GM21619 (cell line): ENCODE measurements around the gene MUC5AC.
"Not testable (repeated sequence)": the region's sequence is repeated elsewhere in the genome, so short reads cannot be mapped to it uniquely, and the experiment has no call there.

Source experiments
- ATAC-seq: cut with Tn5 transposase; IDR thresholded peaks from one replicate; pipeline ENCODE4 v1.9.1; 2021; ENCODE audit not compliant: unreplicated experiment

Gene MUC5AC, protein sequence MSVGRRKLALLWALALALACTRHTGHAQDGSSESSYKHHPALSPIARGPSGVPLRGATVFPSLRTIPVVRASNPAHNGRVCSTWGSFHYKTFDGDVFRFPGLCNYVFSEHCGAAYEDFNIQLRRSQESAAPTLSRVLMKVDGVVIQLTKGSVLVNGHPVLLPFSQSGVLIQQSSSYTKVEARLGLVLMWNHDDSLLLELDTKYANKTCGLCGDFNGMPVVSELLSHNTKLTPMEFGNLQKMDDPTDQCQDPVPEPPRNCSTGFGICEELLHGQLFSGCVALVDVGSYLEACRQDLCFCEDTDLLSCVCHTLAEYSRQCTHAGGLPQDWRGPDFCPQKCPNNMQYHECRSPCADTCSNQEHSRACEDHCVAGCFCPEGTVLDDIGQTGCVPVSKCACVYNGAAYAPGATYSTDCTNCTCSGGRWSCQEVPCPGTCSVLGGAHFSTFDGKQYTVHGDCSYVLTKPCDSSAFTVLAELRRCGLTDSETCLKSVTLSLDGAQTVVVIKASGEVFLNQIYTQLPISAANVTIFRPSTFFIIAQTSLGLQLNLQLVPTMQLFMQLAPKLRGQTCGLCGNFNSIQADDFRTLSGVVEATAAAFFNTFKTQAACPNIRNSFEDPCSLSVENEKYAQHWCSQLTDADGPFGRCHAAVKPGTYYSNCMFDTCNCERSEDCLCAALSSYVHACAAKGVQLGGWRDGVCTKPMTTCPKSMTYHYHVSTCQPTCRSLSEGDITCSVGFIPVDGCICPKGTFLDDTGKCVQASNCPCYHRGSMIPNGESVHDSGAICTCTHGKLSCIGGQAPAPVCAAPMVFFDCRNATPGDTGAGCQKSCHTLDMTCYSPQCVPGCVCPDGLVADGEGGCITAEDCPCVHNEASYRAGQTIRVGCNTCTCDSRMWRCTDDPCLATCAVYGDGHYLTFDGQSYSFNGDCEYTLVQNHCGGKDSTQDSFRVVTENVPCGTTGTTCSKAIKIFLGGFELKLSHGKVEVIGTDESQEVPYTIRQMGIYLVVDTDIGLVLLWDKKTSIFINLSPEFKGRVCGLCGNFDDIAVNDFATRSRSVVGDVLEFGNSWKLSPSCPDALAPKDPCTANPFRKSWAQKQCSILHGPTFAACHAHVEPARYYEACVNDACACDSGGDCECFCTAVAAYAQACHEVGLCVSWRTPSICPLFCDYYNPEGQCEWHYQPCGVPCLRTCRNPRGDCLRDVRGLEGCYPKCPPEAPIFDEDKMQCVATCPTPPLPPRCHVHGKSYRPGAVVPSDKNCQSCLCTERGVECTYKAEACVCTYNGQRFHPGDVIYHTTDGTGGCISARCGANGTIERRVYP (N-terminal part only)

GRCh38 chr11:1157645-1158591, at the start of gene MUC5AC:
Gene MUC5AC, plus strand, starts transcription at chr11:1157953. Its CDS starts 47 bp downstream, at chr11:1158000.
- no peak for ATAC-seq

DNA sequence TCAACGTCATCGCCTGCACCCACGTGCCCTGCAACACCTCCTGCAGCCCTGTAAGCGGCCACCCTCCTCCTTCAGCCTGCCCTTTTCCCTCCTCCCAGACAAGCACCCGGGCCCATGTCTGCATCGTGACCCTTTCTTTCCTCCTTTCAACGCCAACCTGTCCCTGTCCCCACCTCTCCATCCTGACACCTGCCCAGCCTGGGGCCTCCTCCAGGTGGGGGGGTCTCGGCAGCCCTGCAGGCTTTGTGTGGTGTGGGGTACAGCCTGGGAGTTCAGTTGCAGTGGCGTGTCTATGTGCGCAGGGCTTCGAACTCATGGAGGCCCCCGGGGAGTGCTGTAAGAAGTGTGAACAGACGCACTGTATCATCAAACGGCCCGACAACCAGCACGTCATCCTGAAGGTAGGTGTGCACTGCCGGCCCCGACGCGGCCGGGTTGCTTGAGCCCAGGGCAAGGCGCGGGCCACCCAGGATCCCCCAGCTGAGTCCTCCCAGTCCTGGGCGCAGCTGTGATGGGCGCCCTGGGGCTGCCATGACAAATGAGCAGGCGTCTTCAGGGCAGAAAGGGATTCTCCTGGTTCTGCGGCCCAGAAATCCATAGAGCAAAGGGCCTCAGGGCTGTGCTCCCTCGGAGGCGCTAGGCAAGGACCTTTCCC, 49.4 kb upstream of the MUC5AC start:
- ATAC-seq = no peak

GRCh38 chr11:1109101-1109917, 48.4 kb upstream of the MUC5AC start:
- ATAC-seq = no peak

GRCh38 chr11:1109918-1110705, 47.6 kb upstream of the MUC5AC start:
- ATAC-seq = no peak

DNA sequence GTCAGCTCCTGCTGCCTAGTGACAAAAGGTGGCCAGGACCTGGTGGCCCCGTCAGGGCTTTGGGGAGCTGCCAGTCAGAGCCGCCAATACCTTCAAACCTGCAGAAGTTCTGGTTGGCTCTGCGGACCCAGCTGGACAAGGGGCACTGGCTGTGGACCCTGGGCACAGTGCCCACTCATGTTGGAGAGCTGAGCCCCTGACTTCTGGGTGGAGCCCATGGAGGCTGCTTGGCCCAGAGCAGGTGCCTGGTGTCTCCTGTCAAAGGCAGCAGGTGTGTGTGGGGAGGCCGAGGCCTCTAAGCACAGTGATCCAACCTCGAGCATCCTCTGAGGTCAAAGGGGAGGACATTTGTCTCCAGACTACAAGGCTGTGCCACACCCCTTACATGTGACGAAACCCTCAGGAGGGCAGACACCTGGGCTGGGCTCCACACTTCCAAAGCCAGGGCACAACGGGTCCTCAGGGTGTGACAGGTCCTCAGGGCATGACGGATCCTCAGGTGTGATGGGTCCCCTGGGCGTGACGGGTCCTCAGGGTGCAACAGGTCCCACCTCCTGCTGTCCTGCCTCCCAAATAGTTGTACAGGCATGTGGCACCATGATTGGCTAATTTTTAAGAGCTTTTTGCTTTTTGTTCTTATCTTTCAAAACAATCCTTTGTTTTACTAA, 46.1 kb upstream of the MUC5AC start:
- no peak for ATAC-seq

DNA sequence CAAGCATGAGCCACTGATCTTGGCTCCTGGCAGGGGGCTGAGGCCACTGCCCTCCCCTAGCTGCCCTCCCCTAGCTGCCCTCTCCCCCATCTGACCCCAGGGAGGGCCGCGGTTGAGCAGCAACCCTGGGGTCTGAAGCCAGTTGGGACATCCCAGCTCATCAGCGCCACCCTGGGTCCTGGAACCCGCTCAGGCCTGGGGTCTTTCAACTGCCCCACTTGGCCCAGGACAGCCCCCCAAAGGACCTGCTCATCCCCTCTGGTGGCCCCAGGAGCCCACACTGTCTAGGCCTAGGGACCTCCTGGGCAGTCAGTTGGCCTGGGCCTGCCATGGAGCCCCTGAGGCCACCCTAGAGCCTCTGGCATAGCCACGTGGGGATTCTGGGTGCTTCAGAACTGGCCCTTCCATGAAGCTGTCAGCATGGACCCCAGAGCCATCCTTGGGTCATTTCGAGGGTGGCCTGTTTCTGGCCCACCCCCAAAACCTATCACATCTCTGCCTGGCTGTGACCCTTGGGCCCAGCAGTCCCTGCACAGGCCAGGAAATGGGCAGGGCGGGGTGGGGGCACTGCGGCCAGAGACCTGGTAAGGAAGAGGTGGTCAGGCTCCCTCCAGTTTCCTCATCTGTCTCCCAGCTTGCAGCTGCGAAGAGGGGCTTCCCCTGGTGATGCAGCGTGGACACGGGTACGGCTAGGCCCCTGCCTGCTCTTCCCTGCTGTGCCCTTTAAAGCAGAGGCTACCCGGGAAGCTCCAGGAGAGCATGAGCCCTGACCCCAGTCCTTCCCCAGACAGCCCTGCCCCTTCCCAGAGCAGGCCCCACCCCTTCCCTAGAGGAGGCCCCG, 45.2 kb upstream of the MUC5AC start:
- ATAC-seq = no peak

DNA sequence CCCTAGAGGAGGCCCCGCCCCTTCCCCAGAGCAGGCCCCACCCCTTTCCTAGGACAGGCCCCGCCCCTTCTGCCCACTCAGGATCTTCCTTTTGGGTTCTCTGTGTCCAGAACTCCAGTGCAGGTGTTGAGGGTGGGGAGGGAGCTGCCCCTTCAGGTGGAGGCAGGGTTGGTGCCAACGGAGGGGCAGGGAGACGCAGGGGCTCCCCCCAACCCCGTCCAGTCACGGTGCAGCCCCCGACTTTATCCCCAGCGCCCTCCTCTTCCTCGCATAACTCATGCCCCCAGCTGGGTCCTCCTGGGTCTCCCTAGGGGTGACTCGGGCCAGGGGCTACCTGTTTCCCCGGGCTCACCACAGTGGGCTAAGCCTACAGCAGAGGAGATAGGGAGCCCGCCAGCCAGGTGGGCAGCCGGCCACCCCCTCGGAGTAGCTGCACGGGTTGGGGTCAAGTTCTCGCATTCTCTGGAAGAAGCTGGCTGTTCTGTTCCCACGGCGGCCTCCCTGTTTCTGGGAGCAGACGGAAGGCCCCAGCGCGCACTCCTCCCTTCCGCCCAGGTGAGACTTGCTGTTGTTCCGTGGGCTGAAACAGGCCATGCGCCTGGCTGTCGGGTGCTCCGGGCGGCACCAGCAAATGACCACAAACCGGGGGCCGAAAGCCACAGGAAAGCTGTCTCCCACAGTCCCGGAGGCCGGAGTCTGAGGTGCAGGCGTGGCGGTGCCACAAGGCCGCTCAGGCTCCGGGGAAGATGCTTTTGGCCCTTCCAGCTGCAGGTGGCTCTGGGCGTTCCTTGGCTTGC, 44.1 kb upstream of the MUC5AC start:
- no peak for ATAC-seq

- not testable (repeated sequence) for ATAC-seq
Measured at GRCh38 chr11:1115292-1115691, 42.5 kb upstream of the MUC5AC start.

DNA sequence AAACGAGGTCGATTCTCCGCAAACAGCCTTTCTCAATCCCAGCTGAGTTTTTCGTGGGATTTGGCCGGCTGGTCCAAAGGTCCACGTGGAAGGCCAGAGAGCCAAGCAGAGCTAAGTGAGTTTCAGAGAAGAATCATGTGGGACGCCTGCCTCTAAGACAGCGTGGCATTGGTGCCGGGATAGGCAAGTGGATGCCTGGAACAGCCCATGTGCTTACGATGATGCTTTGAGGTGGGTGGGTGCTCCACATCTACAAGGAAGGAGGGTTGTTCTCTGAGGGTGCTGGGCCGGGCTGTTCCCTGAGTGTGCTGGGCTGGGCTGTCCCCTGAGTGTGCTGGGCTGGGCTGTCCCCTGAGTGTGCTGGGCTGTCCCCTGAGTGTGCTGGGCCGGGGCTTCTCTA, 41.6 kb upstream of the MUC5AC start:
- no peak for ATAC-seq

- no peak for ATAC-seq
Measured at GRCh38 chr11:1116666-1117390, 40.9 kb upstream of the MUC5AC start.

GRCh38 chr11:1117992-1118391, 39.8 kb upstream of the MUC5AC start:
- no peak for ATAC-seq

DNA sequence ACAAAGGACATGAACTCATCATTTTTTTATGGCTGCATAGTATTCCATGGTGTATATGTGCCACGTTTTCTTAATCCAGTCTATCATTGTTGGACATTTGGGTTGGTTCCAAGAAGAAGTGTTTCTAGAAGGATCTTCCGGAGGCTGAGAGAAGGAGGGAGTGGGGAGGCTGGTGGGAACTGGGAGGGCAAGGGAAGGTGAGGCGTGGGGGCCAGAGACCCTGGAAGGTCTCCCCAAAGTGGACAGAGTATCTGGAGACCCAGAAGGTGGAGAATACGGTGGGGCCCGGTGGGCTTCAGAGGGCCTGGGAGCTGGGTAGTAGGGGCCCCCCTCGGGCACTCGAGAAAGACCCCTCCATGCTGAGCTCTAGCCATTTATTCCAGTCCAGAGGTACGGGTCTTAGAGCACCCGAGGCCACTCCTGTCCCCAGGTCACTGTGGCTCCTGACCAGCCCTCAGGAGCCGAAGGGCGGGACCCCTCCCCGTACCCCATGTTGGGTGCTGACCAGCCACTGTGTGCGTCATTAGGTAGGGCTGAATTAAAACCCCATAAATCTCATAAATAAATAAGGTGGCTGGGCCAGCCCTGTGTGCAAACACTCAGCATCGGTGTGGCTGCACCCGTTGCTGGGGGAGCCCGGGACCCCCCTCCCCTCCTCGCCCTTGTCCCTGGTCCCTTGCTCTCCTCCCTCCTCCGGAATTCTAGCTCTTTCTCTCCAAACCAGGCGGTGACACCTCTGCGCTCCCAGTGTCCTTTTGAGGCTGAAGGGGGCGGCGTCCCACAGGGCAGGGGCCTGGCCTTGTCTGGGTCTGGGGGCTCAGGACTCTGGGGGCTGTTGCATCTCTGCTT, 38.8 kb upstream of the MUC5AC start:
- ATAC-seq = no peak

DNA sequence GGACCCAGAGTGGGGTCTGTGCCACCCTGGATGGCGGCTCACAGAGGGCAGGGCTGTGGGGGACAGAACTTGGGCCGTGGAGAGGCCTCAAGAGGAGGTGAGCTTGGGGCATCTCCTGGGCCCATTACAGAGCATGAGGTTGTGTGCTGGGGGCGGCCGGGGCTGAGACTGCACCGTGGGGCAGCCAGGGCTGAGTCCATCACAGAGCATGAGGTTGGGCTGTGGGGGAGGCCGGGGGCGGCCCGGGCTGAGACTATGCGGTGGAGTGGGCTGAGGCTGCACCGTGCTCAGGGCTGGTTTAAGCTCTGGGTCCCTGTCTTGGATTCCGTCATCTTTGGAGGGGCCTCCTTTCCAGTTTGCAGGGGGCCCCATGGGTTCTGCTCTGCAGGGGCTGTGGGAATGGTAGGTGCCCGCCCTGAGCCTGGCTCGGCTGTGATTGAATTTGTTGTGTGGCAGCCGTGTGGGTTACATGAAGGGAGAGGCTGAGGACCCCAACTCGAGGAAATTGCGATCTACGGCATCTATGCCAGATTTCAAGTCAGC, 38.1 kb upstream of the MUC5AC start:
- ATAC-seq = no peak
